ENCODE measurements around the gene RBSN.

DNA sequence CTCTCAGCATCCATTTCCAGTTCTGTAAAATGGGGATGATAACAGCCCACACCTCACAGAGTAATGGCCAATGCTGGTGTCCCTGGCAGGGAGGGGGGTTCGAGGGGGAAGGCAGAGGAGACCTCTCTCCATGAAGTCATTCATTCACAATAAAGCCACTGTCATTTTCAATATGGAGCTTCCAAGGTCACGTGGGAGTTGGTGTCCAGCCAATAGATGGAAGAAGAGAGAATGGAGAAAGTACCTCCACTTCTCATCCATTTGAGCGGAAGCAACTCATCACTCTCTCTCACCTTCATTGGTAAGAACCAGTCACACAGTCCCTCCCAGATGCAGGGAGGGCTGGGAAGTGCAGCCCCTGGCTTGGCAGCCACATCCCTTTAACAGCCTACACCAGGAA lies 14.9 kb upstream of the RBSN start:
- TF ChIP-seq, protein P1, sequence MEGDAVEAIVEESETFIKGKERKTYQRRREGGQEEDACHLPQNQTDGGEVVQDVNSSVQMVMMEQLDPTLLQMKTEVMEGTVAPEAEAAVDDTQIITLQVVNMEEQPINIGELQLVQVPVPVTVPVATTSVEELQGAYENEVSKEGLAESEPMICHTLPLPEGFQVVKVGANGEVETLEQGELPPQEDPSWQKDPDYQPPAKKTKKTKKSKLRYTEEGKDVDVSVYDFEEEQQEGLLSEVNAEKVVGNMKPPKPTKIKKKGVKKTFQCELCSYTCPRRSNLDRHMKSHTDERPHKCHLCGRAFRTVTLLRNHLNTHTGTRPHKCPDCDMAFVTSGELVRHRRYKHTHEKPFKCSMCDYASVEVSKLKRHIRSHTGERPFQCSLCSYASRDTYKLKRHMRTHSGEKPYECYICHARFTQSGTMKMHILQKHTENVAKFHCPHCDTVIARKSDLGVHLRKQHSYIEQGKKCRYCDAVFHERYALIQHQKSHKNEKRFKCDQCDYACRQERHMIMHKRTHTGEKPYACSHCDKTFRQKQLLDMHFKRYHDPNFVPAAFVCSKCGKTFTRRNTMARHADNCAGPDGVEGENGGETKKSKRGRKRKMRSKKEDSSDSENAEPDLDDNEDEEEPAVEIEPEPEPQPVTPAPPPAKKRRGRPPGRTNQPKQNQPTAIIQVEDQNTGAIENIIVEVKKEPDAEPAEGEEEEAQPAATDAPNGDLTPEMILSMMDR (conservative IDR thresholded peaks at IDR 0.05; ENCODE audit: low read depth, low read length) = no peak
- TF ChIP-seq CEBPB (IDR thresholded peaks at IDR 0.05; ENCODE audit: low read depth, low read length) = no peak

Data from IMR-90 (cell line).